GM15510 (cell line): ENCODE data around the gene CTNNA3.

ENCODE experiments used
- POLR2A ChIP-seq: IDR thresholded peaks from 3 replicates; pipeline ENCODE4 v1.6.1; 2011; ENCODE audit warnings: borderline replicate concordance; ENCODE audit not compliant: insufficient read length; ENCODE audit errors: extremely low read depth

The CTNNA3 gene

DNA sequence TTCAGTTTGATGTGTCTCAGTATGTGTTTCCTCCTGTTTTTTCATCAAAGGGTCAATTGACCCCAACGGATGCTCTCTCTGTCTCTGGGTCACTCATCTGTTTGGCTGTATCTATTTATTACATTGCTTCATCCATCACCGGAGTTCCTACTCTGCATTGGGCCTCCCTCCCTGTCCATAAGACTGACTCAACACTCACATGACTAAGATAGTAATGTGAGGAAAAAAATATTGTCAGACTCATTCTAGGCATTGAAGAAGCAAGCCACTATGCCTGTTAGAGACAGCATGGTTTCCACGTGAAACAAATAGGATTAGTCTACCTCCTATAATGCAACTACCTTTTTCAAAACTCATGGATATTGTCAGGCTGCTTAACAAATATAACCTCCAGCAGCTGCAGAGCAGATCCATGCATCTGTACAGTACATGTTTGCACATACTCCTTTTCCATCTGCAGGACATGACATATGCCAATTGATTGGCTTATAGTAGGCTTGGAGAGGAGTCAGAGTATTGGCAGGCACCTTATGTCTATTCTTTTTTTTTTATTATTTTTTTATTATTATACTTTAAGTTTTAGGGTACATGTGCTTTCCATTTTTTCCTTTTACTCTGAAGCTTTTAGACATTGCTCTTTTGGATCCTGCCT is 495.0 kb downstream of the CTNNA3 start:
- TF ChIP-seq POLR2A: no peak

DNA sequence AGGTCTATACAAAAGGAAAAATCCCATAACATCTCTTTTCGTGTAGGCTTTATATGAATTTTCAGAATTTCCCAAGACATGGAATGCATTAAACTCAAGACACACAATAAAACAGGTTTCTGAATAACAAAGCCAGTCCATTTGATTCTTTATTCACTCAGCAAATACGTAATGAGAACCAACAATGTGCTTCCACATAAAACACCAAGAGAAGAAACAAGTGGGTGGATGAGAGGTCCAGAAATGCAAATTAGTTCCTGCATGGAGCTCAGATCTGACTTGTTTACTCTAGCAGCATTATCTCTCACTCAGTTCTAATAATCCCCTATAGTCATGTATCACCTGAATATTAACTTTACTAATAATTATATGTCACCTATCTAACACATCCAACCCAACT is 520.6 kb downstream of the CTNNA3 start:
- TF ChIP-seq POLR2A: no peak

GRCh38 chr10:67173787-67174186 is 522.2 kb downstream of the CTNNA3 start:
- TF ChIP-seq POLR2A: no peak

GRCh38 chr10:67171970-67172369 is 524.0 kb downstream of the CTNNA3 start:
- TF ChIP-seq POLR2A: no peak

DNA sequence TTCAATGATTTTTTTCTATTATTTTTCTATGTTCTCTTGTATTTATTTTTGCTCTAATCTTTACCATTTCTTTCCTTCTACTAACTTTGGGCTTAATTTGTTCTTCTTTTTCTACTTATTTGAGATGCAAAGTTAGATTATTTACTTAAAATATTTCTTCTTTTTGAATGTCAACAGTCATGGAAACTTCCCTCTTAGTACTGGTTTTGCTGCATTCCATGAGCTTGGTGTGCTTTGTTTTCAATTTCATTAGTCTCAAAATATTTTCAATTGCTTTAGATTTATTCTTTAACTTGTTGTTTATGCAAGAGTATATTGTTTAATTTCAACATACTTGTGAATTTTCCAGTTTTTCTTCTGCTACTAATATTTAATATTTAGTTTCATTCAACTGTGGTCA is 539.8 kb downstream of the CTNNA3 start:
- TF ChIP-seq POLR2A: no peak

DNA sequence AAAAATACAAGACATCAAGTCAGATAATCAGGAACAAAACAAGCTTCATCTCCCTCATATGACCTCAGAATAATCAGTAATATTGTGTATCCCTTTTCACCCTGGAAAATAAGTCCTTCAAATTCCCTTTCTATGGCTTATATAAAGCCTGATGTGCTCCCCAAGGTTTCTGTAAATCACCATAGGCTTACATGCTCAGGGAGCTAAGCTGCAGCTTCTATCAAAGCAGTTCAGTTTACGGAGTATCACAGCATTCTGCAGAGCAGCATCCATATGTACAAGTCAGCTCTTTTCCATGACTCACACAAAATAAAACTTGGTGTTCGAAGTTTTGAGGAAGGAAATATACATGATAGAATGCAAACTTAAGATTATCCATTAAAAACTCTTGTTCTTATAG is 544.5 kb downstream of the CTNNA3 start:
- TF ChIP-seq POLR2A: no peak

- TF ChIP-seq POLR2A: no peak
Observed at GRCh38 chr10:67144530-67144929, 551.5 kb downstream of the CTNNA3 start.

DNA sequence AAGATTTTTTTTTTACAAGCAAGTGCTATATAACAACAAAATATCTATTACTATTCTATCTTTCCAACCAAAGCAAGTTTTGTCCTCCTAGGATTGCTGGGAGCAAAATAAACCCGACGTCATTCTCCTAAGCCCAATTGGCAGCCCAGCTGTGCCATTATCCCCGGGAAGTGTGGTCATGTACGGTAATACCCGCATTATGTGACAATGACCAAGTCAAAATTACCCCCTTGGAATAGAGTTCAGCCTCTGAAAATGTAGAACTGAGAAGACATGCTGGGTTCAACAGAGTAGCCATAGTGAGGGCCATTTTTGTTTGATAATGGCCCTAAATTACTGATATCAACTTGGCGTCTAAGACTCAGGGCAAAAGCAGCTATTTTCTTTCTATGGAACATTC is 554.7 kb downstream of the CTNNA3 start:
- TF ChIP-seq POLR2A: no peak

- TF ChIP-seq POLR2A: no peak
Observed at GRCh38 chr10:67140641-67141040, 555.4 kb downstream of the CTNNA3 start.

GRCh38 chr10:67127441-67127840 is 568.6 kb downstream of the CTNNA3 start:
- TF ChIP-seq POLR2A: no peak

DNA sequence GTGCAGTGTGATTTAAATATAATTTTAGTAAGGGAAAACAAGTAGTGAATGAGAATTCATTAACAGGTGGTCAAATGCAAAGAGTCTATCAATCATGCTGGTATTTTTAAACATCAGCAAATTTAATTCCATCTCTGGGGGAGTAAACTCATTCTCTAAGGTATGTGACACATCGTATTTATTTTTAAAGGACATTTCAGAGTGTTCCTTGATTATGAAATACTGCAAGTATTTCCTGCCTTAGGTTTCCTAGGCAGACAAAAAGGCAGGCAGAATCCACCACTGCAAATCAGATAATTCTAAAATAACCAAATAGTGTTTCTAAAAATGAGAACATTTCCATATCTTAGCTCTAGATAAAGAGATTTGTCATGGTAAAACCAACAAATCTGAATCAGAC is 576.3 kb downstream of the CTNNA3 start:
- no peak for TF ChIP-seq POLR2A

DNA sequence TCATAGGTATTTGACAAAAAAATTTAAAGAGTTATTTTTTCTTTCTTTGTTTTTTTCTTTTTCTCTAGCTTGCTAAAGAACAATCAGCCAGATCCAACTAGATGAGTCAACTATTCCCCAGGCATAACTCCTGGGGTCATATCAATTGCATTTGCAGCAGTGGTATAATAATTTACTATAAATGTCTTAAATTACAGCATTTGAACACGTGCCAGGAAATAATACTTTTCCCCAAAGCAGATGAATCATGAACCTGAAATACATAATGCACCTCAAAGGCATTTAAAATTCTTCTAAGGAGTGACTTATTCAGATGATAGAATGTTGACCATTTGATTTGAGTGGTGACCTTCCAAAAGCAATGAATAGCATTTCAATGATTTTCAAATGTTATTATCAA is 580.0 kb downstream of the CTNNA3 start:
- no peak for TF ChIP-seq POLR2A

GRCh38 chr10:67114945-67115344 is 581.0 kb downstream of the CTNNA3 start:
- no peak for TF ChIP-seq POLR2A

GRCh38 chr10:67112765-67113164 is 583.2 kb downstream of the CTNNA3 start:
- no peak for TF ChIP-seq POLR2A

DNA sequence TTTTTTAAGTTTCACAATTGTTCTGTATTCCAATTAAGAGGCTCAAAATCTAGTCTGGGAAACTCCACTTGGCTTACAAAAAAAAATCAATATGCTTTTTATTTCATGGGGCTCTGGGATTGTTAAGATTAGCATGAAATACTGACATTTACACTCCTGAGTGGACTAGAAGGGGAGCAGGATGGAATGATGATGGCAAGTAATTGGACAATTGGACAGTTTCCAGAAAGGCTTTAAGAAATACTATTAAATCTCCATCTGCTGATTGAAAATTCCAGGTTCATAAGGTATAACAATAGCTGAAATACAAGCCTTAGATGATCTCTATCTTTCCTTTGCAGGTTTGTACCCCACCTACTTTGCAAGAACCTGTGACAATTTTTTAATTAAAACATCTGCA is 585.7 kb downstream of the CTNNA3 start:
- no peak for TF ChIP-seq POLR2A

DNA sequence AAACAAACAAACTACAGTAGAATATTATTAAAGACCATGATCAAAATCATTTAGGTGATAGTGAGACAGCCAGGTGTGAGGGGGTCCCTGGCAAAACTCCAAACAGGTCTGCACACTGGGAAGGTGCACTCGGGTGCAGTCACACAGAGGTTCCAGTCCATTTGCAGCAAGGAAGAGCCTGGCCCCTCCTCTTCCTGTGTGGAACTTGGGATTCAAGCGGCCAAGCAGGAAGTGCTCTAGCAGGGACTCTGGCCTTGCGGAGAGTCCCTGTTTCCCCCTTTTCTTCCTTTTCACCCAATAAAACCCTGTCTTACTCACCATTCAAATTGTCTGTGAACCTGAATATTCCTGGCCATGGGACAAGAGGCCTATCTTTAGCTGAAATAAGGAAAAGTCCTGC is 588.3 kb downstream of the CTNNA3 start:
- TF ChIP-seq POLR2A: no peak

- no peak for TF ChIP-seq POLR2A
Observed at GRCh38 chr10:67100951-67101350, 595.0 kb downstream of the CTNNA3 start.

GRCh38 chr10:67098461-67098860 is 597.5 kb downstream of the CTNNA3 start:
- no peak for TF ChIP-seq POLR2A

DNA sequence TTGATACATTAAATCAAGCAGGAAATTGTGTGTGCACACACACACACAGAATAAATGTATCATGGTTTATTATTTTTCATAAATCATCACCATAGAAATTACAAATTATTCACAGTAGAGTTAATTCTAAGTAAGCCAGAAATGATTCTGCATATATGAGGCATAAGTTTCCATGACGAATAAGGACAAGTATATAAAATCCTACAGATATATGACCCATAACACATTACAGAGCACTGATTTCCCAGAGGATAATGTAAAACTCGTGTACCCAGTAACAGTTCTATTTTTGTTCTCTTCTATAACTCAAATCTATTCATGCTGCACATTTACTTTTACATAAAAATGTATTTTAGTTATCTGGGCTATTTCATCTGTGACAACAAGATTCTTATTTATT is 600.5 kb downstream of the CTNNA3 start:
- no peak for TF ChIP-seq POLR2A
